ENCODE measurements around the gene P2RY8.

Gene P2RY8

DNA sequence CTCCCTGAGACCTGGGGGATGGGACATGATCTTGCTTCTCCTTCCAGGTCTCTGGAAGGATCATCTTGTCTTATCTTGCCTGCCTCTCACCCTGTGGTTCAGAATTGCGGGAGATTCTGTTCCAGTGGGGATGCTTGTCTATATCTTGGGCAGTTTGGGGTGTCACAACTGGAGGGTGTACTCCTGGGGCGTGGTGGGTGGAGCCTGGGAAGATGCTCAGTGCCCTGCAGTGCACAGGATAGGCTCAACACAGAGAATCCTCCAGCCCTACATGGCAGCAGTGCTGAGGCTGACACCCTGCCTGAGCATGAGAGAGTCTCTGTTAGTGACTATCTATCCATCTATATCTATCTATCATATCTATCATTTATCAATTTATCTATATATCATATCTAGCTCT lies 7.7 kb downstream of the P2RY8 start:
- no peak overlapping the region for H3K4me3 ChIP-seq (ENCODE audit: low read length)
- no peak for TF ChIP-seq CTCF (conservative IDR thresholded peaks at IDR 0.05; ENCODE audit: low read depth, low read length)
- no peak for DNase-seq (ENCODE audit: low read depth)

- no peak for DNase-seq (ENCODE audit: low read depth)
- TF ChIP-seq CTCF (conservative IDR thresholded peaks at IDR 0.05; ENCODE audit: low read depth, low read length): no peak
- no peak overlapping the region for H3K4me3 ChIP-seq (ENCODE audit: low read length)
Measured at GRCh38 chrX:1528884-1529203, 8.1 kb downstream of the P2RY8 start.

- no peak overlapping the region for H3K4me3 ChIP-seq (ENCODE audit: low read length)
- TF ChIP-seq CTCF (conservative IDR thresholded peaks at IDR 0.05; ENCODE audit: low read depth, low read length): no peak
- DNase-seq (ENCODE audit: low read depth): no peak
Measured at GRCh38 chrX:1528186-1528883, 8.7 kb downstream of the P2RY8 start.

GRCh38 chrX:1527457-1527856 lies 9.5 kb downstream of the P2RY8 start:
- H3K4me3 ChIP-seq (ENCODE audit: low read length): no peak overlapping the region
- TF ChIP-seq CTCF (conservative IDR thresholded peaks at IDR 0.05; ENCODE audit: low read depth, low read length): no peak
- no peak for DNase-seq (ENCODE audit: low read depth)

GRCh38 chrX:1526565-1526964 lies 10.4 kb downstream of the P2RY8 start:
- TF ChIP-seq CTCF (conservative IDR thresholded peaks at IDR 0.05; ENCODE audit: low read depth, low read length): no peak

GRCh38 chrX:1525583-1526355 lies 11.2 kb downstream of the P2RY8 start:
- no peak for DNase-seq (ENCODE audit: low read depth)
- no peak overlapping the region for H3K4me3 ChIP-seq (ENCODE audit: low read length)
- TF ChIP-seq CTCF (conservative IDR thresholded peaks at IDR 0.05; ENCODE audit: low read depth, low read length): no peak

More at GRCh38 chrX:1526565-1526964, 10.4 kb downstream of the P2RY8 start:
- DNase-seq (ENCODE audit: low read depth): no peak
- H3K4me3 ChIP-seq (ENCODE audit: low read length): no peak overlapping the region

Data from retinal pigment epithelial cell (primary cell).